BLaER1 (cell line): Measurements from ENCODE around the gene MTPN.

ENCODE experiments used
- H3K27ac ChIP-seq: shearing (Covaris generic); formaldehyde crosslinking; 2 replicates; pipeline ENCODE4 v1.8.1; 2022
- H3K27me3 ChIP-seq: shearing (Covaris generic); formaldehyde crosslinking; 2 replicates; pipeline ENCODE4 v1.8.1; 2022
- H3K36me3 ChIP-seq: shearing (Covaris generic); formaldehyde crosslinking; 2 replicates; pipeline ENCODE4 v1.8.1; 2022
- H3K4me1 ChIP-seq: shearing (Covaris generic); formaldehyde crosslinking; 2 replicates; pipeline ENCODE4 v1.8.1; 2022
- H3K4me2 ChIP-seq: shearing (Covaris generic); formaldehyde crosslinking; 2 replicates; pipeline ENCODE4 v1.8.1; 2022
- H3K4me3 ChIP-seq: shearing (Covaris generic); formaldehyde crosslinking; 2 replicates; pipeline ENCODE4 v1.8.1; 2022
- H3K9ac ChIP-seq: shearing (Covaris generic); formaldehyde crosslinking; 2 replicates; pipeline ENCODE4 v1.8.1; 2022
- H3K9me3 ChIP-seq: shearing (Covaris generic); formaldehyde crosslinking; 2 replicates; pipeline ENCODE4 v1.8.1; 2022
- H4K20me1 ChIP-seq: shearing (Covaris generic); formaldehyde crosslinking; 2 replicates; pipeline ENCODE4 v1.8.1; 2022
- Cebpa-rat ChIP-seq: shearing (Covaris generic); IDR thresholded peaks from 2 replicates; pipeline ENCODE4 v1.8.1; 2022

Gene MTPN

DNA sequence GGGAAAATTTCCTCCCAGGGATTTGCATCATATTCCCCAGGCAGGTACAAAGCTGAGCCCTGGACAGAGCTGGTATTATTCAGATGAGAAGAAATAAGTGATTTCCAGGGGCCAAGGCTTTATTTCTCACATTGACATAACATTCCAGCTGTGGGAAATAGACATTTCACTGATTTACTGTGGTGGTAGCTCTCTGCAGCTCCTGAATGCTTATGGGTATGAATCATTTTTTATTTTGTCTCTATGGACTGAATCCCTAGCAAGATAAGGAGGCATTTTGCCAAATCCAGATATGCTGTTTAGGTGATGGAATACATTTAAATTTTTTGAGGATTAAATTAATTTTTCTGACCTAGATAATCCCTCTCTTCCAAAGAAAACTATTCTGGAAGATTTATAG is 97.9 kb downstream of the MTPN start:
- H3K4me1 ChIP-seq: no peaks in the 10 kb centered on the region
- H3K9me3 ChIP-seq: no peaks in the 10 kb centered on the region
- no peak overlapping the region for H3K4me2 ChIP-seq
- no peaks in the 10 kb centered on the region for H3K27me3 ChIP-seq
- H3K36me3 ChIP-seq: no peaks in the 10 kb centered on the region
- no peak overlapping the region for H3K4me3 ChIP-seq
- no peaks in the 10 kb centered on the region for H4K20me1 ChIP-seq
- no peak overlapping the region for H3K9ac ChIP-seq
- H3K27ac ChIP-seq: no peak overlapping the region
- TF ChIP-seq Cebpa-rat: no peak

DNA sequence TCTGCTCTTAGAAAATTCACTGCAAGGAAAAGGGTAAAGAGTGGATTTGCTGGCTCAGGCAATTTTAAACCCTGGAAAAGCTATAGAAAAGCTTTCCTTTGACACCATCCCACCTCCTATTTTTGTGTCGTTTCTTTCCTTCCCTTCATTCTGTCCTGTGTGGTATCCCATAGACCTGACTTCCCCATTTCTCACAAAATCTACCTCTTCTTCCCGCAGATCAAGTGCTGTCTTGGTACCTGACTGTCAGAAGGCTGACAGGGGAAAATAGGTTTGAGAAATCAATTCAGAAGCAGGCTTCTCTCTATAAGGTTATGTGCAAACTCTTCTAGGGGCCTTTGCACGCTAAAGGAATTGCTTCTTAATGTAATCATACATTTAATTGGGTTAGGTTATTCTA is 98.9 kb downstream of the MTPN start:
- Histone ChIP-seq H3K9ac (no peak overlapping the region), H4K20me1 (no peaks in the 10 kb centered on the region), H3K4me2 (no peak overlapping the region), H3K4me3 (no peak overlapping the region), H3K4me1 (no peaks in the 10 kb centered on the region), H3K27me3 (no peaks in the 10 kb centered on the region), H3K27ac (no peak overlapping the region), H3K9me3 (no peaks in the 10 kb centered on the region), H3K36me3 (no peaks in the 10 kb centered on the region)
- no peak for TF ChIP-seq Cebpa-rat

DNA sequence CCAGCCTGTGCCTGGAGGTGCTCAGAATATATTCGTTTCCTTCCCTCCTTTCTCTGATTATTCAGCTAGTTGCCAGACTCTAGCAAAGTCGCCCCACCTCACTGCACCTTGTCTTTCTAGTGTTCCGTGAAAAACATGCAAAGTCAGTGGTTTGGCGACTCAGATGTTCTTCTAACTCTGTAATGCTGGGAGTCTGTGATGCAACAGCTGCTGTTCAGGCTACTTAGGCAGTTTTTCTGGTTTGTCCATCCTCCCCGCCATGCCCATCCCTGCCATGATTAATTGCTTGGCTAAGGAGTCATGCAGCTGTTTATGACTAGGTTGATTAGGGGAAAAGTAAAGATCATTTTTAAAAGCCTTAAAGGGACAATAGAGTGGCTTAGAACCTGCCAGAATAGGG is 99.4 kb downstream of the MTPN start:
- H3K9me3 ChIP-seq: no peaks in the 10 kb centered on the region
- TF ChIP-seq Cebpa-rat: no peak
- H3K27me3 ChIP-seq: no peaks in the 10 kb centered on the region
- no peaks in the 10 kb centered on the region for H4K20me1 ChIP-seq
- no peak overlapping the region for H3K4me2 ChIP-seq
- H3K27ac ChIP-seq: no peak overlapping the region
- H3K36me3 ChIP-seq: no peaks in the 10 kb centered on the region
- H3K4me1 ChIP-seq: no peaks in the 10 kb centered on the region
- H3K9ac ChIP-seq: no peak overlapping the region
- H3K4me3 ChIP-seq: no peak overlapping the region
